Astrocyte of the cerebellum (primary cell): Measurements from ENCODE around the gene SBNO2.
A peak's percentile ranks its signal among the peaks of the same experiment; 100 is the strongest.

ENCODE experiments used
- DNase-seq: peaks from one replicate; pipeline ENCODE4 v3.0.0-alpha.2; 2011; ENCODE audit warnings: low read depth
- H3K4me3 ChIP-seq: 2 replicates; pipeline ENCODE4 v1.5.1; 2011; ENCODE audit warnings: mild to moderate bottlenecking, low read depth, low read length, moderate library complexity
- in situ Hi-C: cut with HindIII; loops from 2 replicates; pipeline ENCODE4 v1.10.0; 2017; ENCODE audit warnings: low sequenced_read_pairs
- TF ChIP-seq, protein P1 (sequence below): IDR thresholded peaks from 2 replicates; pipeline ENCODE4 v1.5.1; 2012; ENCODE audit warnings: low read length, low read depth, moderate library complexity, mild to moderate bottlenecking; ENCODE audit errors: missing control alignments

SBNO2 gene

DNA sequence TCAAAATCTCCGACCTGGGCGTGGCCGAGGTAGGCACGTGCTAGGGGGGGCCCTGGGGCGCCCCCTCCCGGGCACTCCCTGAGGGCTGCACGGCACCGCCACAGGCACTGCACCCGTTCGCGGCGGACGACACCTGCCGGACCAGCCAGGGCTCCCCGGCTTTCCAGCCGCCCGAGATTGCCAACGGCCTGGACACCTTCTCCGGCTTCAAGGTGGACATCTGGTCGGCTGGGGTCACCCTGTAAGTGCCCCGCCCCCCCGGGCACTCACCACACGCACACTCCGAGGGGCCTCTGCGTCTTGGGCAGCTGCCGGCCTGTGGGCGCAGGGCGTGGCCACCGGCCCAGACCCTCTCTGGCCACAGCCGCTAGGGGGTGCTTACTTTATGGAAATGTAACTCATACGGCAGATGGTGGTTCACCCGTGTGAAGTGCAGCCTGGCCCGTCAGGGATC lies 46.4 kb upstream of the SBNO2 start:
- TF ChIP-seq, protein P1, sequence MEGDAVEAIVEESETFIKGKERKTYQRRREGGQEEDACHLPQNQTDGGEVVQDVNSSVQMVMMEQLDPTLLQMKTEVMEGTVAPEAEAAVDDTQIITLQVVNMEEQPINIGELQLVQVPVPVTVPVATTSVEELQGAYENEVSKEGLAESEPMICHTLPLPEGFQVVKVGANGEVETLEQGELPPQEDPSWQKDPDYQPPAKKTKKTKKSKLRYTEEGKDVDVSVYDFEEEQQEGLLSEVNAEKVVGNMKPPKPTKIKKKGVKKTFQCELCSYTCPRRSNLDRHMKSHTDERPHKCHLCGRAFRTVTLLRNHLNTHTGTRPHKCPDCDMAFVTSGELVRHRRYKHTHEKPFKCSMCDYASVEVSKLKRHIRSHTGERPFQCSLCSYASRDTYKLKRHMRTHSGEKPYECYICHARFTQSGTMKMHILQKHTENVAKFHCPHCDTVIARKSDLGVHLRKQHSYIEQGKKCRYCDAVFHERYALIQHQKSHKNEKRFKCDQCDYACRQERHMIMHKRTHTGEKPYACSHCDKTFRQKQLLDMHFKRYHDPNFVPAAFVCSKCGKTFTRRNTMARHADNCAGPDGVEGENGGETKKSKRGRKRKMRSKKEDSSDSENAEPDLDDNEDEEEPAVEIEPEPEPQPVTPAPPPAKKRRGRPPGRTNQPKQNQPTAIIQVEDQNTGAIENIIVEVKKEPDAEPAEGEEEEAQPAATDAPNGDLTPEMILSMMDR: no peak
- no peak for DNase-seq
- H3K4me3 ChIP-seq: no peak overlapping the region
- in situ Hi-C loops: no loop called here

DNA sequence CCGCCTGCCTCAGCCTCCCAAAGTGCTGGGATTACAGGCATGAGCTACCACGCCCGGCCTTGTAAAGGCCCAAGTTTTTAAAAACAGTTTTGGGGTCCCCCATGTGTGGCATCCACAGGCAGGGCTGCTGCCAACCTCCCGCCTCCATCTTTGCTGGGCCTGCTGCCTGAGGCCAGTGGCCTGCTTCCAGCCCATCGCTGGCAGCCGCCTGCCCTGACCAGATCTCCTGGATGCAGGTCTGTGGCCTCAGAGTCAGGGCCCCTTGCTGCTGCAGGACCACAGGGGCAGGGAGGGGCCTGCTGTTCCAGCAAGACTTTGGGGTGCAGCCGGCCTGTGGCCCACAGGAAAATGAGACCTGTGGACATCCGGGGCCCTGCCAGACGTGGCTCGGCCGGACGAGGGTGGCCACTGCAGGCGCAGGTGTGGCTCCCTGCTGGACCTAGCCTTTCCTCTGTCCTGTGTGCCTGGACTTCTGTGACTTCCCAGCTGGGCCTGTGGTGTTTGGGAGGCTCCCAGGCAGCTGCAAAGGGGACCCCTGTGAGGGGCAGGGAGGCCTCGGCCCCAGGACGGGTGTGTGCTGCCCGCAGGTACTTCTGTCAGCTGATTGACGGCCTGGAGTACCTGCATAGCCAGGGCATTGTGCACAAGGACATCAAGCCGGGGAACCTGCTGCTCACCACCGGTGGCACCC lies 45.9 kb upstream of the SBNO2 start:
- in situ Hi-C loops: no loop called here
- no peak overlapping the region for H3K4me3 ChIP-seq
- no peak for DNase-seq
- TF ChIP-seq, protein P1: no peak

DNA sequence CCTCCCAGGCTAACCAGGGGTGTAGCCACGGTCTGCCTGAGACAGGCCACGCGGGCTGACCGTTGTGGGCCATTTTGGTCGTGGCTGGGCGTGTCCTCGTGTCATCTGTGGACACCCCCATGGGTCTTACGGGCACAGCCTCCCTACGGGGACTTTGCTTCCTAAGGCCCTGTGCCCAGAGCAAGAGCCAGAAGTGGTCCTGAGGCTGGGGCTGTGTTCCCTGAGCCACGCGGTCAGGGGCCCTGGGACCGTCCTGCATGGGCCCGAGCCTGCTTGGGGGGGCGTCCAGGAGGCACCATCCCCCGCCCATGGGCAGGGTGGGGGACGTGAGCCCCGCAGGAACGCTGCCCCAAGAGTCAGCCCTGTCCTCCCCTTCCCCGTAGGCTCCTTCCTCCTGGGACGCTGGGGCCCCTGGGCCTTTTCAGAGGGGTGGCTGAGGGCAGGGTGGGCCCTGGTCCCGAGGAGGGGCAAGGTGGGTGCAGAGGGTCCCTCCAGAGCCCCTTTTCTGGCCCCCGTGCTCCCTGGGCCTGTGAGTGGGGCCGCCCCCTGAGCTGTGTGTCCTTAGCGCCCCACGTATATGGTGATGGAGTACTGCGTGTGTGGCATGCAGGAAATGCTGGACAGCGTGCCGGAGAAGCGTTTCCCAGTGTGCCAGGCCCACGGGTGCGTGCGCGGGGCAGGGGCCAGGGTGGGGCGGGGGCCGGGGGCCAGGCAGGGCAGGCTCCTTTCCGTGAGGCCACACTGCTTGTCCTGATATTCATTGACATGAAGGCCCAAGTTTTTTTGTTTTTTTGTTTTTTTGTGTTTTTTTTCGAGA lies 44.9 kb upstream of the SBNO2 start:
- TF ChIP-seq, protein P1: no peak
- H3K4me3 ChIP-seq: no peak overlapping the region
- no peak for DNase-seq
- in situ Hi-C loops: no loop called here

DNA sequence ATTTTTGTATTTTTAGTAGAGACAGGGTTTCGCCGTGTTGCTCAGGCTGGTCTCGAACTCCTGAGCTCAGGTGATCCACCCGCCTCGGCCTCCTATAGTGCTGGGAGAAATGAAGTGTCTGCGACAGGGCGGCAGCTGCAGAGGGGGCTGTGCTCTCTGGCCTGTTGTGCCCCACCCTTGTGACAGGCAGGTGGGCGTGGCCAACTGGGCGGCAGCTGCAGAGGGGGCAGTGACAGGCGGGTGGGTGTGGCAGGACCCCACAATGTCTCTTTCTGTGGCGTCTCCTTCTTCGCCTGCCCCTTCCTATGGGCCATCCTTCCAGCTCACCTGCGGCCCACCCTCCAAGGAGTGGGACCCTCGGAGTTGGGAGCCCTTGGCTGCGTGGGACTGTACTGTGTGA lies 43.3 kb upstream of the SBNO2 start:
- no peak for DNase-seq
- in situ Hi-C loops: no loop called here
- TF ChIP-seq, protein P1: no peak
- no peak overlapping the region for H3K4me3 ChIP-seq

DNA sequence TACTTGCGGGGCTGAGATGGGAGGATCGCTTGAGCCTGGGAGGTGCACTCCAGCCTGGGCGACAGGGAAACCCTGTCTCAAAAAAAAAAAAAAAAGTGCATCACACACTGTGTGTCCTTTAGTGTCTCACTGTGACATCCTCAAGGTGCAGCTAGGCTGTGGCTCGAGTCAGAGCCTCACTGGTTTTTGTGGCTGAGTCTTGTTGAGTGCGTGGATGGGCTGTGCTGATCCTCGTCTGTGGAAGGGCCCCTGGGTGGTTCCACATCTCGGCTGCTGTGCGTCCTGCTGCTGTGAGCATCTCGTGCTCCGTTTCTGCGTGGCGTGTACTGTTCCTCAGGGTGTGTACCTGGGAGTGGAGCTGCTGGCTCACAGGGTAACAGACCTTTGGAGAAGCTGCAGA lies 42.7 kb upstream of the SBNO2 start:
- in situ Hi-C loops: no loop called here
- TF ChIP-seq, protein P1: no peak
- no peak for DNase-seq
- H3K4me3 ChIP-seq: no peak overlapping the region

DNA sequence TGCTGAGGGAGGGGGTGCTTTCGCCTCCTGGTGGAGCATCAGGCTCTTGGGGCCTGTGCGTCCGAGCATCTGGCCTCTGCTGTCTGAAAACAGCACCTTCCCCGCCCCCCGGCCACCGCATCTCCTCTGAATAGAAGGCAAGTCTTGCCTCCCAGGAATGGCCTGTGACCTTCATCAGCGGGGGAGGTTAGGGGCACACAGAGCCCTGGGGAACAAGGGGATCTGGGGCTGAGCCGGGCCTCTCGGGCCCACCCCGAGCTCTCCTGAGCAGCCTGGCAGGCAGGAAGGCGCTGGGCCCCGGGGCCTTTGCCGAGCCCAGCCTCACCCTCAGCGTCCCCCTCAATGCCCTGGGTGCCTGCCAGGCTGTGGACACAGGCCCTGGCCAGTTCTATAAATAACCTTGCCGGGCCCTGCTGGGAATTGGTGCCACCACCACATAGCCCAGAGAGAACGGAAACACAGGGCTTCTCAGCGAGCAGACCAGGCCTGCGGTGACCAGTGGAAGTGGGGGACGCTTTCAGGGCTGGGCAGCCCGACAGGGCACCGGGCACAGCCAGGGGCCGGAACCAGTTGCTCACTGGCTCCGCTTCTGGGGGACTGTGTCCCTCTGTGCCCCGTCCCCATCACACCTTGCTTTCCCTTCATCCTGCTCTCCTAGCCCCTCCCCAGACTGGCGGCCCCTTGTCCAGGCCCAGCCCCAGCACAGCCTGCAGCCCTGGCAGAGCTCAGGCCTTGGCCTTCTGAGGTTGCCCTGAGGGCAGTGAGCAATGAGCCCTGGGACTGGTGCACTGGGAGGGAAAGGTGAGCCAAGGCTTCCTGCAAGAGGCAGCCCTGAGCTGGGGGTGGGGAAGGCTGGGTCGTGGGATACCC lies 41.0 kb upstream of the SBNO2 start:
- H3K4me3 ChIP-seq: no peak overlapping the region
- DNase-seq: no peak
- in situ Hi-C loops: no loop called here
- TF ChIP-seq, protein P1: peak; percentile 22
